OCI-LY7 (cell line): ENCODE data around the gene KLHDC8A.

Experiments used
- EZH2phosphoT487 ChIP-seq: fragments of 200-600 bp; sonication (generic); IDR thresholded peaks from 2 replicates; pipeline ENCODE4 v1.6.1; 2018; ENCODE audit warnings: low read depth, borderline replicate concordance, mild to moderate bottlenecking, mixed run types, antibody characterized with exemption, low read length, moderate library complexity, mixed read lengths
- TF ChIP-seq, protein P1 (sequence below): fragments of 200-600 bp; sonication (generic); conservative IDR thresholded peaks from 2 replicates; pipeline ENCODE4 v1.5.1; 2014; ENCODE audit warnings: mild to moderate bottlenecking, antibody characterized with exemption, low read length, moderate library complexity, mixed read lengths

DNA sequence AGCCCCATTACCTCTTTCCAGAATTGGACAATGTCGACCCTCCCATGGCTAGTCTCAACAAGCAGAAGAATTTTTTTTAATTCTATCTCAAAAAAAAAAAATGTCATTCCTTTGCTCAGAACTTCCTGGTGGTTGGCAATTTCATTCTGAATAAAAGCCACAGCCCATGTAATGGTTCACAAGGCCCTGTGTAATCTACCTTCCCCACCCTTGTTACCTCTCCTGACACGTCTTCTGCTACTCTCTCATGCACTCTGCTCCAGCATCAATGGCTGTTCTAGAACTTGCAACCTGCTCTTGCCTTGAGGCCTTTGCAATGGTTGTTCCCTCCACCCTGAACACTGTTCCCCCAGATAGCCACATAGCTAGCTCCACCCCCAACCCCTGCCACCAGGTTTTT lies 60.6 kb downstream of the KLHDC8A start:
- TF ChIP-seq, protein P1, sequence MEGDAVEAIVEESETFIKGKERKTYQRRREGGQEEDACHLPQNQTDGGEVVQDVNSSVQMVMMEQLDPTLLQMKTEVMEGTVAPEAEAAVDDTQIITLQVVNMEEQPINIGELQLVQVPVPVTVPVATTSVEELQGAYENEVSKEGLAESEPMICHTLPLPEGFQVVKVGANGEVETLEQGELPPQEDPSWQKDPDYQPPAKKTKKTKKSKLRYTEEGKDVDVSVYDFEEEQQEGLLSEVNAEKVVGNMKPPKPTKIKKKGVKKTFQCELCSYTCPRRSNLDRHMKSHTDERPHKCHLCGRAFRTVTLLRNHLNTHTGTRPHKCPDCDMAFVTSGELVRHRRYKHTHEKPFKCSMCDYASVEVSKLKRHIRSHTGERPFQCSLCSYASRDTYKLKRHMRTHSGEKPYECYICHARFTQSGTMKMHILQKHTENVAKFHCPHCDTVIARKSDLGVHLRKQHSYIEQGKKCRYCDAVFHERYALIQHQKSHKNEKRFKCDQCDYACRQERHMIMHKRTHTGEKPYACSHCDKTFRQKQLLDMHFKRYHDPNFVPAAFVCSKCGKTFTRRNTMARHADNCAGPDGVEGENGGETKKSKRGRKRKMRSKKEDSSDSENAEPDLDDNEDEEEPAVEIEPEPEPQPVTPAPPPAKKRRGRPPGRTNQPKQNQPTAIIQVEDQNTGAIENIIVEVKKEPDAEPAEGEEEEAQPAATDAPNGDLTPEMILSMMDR: no peak
- no peak for TF ChIP-seq EZH2phosphoT487
